Measurements from ENCODE around the gene OR10C1.

Gene OR10C1

DNA sequence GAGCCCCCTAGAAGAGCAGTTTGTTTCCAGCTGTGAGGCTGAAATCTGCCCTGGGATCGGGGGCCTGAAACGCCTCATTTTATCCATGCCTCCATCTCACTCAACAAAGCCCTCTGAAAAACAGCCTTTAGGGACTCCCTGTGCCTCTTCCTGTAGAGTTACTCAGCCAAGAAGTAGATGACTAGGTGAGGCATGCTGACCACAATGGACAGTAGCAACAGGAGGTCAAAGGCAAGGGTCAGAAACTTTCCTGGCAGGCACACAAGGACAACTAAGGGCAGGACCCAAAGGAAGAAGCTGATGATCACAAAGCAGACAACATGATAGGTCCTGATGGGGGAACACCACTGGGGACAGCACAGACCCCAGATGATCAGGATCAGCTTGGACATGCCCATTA, 35.9 kb downstream of the OR10C1 start:
- H3K4me3 ChIP-seq (replicated peaks in 1 of 2; ENCODE audit: low read depth in 2 of 2, low read length in 2 of 2), result no peak overlapping the region
- TF ChIP-seq, protein P1, sequence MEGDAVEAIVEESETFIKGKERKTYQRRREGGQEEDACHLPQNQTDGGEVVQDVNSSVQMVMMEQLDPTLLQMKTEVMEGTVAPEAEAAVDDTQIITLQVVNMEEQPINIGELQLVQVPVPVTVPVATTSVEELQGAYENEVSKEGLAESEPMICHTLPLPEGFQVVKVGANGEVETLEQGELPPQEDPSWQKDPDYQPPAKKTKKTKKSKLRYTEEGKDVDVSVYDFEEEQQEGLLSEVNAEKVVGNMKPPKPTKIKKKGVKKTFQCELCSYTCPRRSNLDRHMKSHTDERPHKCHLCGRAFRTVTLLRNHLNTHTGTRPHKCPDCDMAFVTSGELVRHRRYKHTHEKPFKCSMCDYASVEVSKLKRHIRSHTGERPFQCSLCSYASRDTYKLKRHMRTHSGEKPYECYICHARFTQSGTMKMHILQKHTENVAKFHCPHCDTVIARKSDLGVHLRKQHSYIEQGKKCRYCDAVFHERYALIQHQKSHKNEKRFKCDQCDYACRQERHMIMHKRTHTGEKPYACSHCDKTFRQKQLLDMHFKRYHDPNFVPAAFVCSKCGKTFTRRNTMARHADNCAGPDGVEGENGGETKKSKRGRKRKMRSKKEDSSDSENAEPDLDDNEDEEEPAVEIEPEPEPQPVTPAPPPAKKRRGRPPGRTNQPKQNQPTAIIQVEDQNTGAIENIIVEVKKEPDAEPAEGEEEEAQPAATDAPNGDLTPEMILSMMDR (IDR thresholded peaks at IDR 0.05; ENCODE audit: low read depth, low read length), result no peak
- DNase-seq (ENCODE audit: low read depth in 2 of 2), result peak in 1 of 2 donors; percentile 8

DNA sequence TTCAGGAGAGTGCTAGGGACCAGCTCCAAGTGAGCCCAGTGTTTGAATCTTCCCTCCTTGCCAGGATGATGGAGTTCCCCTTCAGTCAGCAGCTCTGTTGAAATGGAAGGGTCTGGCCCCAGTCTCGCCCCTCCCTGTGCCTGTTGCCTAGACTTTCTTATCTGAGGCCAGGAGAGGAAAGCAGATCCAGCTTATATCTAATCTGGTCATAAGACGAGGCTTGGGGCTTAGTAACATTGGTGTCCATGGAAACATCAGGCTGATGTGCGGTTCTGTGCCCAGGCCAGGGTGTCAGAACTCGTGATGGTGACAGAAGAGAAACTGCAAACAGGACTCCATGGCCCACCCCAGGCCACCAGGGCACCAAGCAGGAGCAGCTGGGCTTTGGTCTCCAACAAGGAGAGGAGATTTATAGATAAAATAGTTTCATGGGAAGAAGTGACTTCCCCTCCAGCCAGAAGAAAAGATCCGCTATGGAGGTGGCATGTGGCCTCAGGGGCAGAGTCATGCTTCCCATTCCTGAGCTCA, 38.9 kb downstream of the OR10C1 start:
- TF ChIP-seq, protein P1 (IDR thresholded peaks at IDR 0.05; ENCODE audit: low read depth, low read length), result no peak
- H3K4me3 ChIP-seq (replicated peaks in 1 of 2; ENCODE audit: low read depth in 2 of 2, low read length in 2 of 2), result no peak overlapping the region

DNA sequence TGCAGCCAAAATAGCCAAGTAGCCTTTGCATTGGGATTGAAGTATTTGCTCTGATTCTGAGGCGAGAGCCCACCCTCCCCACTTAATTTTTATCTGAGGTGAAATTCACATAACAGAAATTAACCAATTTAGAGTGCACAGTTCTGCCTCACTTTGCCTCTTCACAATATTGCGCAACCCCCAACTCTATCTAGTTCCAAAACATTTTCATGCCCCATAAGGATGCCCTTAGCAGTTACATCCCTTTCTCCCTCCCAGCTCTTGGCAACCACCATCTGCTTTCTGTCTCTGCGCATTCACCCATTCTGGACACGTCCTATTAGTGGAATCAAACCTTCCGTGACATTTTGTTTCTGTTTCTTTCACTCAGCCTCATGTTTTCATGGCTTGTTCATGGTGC, 39.6 kb downstream of the OR10C1 start:
- DNase-seq (ENCODE audit: low read depth in 2 of 2), result no peak
- no peak overlapping the region for H3K4me3 ChIP-seq (replicated peaks in 1 of 2; ENCODE audit: low read depth in 2 of 2, low read length in 2 of 2)
- TF ChIP-seq, protein P1 (IDR thresholded peaks at IDR 0.05; ENCODE audit: low read depth, low read length), result no peak

More for the DNA sequence above, 38.9 kb downstream of the OR10C1 start:
- DNase-seq (ENCODE audit: low read depth in 2 of 2), result no peak

DNA sequence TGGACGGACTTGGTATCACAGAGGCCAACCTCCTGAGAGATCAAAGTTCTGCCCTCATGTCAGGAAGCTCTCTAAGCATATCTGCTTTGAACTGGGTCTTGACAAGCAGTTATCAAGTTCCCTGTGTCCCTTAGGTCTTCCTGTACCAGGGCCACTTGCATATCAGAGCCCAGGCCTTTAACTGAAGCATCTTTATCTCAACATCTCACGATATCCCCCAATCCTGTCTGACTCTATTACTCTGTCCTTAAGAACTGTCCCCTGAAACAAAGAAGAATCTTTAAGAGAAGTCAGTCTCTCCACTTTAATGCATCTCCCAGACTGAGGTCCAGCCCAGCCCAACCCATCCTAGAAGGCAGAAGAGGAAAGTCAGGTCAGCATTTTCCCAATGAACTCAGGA, 40.5 kb downstream of the OR10C1 start:
- no peak for DNase-seq (ENCODE audit: low read depth in 2 of 2)
- no peak overlapping the region for H3K4me3 ChIP-seq (replicated peaks in 1 of 2; ENCODE audit: low read depth in 2 of 2, low read length in 2 of 2)
- TF ChIP-seq, protein P1 (IDR thresholded peaks at IDR 0.05; ENCODE audit: low read depth, low read length), result no peak

DNA sequence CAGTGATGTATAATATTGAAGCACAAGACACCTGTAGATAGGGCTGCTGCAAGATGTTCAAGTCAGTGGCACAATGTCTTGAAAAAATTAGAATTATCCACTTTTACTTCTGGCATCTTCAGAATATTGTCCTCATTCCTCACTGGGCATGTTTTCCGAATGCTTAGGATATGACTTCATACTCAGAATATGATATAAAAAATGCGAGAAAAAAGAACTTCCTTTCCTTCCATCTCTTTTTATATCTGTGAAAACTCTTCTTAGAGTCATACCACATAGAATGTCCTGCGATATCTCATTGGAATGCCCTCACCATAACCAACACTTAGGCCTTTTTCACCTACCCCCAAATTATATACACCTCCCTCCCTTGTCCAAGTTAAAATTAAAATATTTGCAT, 44.1 kb downstream of the OR10C1 start:
- peak in 1 of 2 donors; percentile 10 for DNase-seq (ENCODE audit: low read depth in 2 of 2)
- TF ChIP-seq, protein P1 (IDR thresholded peaks at IDR 0.05; ENCODE audit: low read depth, low read length), result no peak
- H3K4me3 ChIP-seq (replicated peaks in 1 of 2; ENCODE audit: low read depth in 2 of 2, low read length in 2 of 2), result no peak overlapping the region

DNA sequence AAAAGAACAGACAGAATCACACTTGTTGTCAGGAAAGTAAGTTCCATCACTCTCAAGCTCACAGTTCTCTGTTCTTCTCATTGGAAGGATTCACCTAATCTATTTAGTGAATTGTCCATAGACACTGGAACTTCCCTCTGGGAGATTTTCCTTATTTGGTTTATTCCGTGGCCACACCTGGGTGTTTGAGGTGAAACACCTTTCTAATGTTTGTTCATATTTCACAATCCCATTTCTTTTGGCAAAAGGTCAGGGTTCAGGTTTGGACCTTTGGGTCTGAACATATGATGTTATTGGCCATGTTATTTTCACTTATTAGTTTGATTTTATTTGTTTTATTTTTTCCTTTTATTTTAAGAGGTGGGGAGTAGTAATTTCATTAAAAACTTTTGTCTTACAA, 44.6 kb downstream of the OR10C1 start:
- H3K4me3 ChIP-seq (replicated peaks in 1 of 2; ENCODE audit: low read depth in 2 of 2, low read length in 2 of 2), result no peak overlapping the region
- TF ChIP-seq, protein P1 (IDR thresholded peaks at IDR 0.05; ENCODE audit: low read depth, low read length), result no peak
- DNase-seq (ENCODE audit: low read depth in 2 of 2), result no peak

DNA sequence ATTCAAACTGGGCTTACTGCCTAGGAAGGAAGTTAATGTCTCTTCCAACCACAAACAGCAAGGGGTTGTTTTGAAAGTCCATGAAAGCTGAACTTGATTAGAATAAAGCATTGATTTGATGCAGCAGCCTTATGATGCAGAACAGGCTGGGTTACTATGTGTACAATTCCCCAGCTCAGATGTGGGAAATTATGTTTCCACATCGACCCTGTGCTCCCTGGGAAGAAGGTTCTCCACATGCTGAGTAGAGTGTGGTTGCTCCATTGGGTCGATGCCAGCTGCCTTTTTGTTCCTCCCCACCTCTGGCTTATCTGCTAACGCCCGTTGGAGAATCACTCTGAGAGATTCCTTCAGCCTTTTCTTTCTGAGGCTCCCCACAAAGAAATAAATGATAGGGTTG, 47.5 kb downstream of the OR10C1 start:
- TF ChIP-seq, protein P1 (IDR thresholded peaks at IDR 0.05; ENCODE audit: low read depth, low read length), result no peak
- no peak for DNase-seq (ENCODE audit: low read depth in 2 of 2)
- H3K4me3 ChIP-seq (replicated peaks in 1 of 2; ENCODE audit: low read depth in 2 of 2, low read length in 2 of 2), result no peak overlapping the region
